H1 (cell line): Measurements from ENCODE around the gene NIN. TPM values are rescaled to one million over a fixed set of nuclear protein-coding genes. Genes with fewer than 3 reads are reported as not detected.

Experiments
- CTCF ChIA-PET: fragments of 300-600 bp; sonication (Branson Sonifier 250); formaldehyde crosslinking; loops from one replicate; lab custom pipeline; 2021; ENCODE audit not compliant: partially characterized antibody; lab: Charles Lee
- POLR2A ChIA-PET: fragments of 300-600 bp; sonication (Branson Sonifier 250); formaldehyde crosslinking; loops from one replicate; lab custom pipeline; 2021; ENCODE audit warnings: inconsistent platforms; ENCODE audit not compliant: partially characterized antibody; lab: Charles Lee
- DNase-seq, 2 experiments: peaks; one replicate each; pipeline versions ENCODE4 v3.0.0 to v3.0.0-alpha.2; 2010 to 2022; ENCODE audit warnings: low spot score in 2 of 2, low read depth in 1 of 2, mixed read lengths in 1 of 2
- FAIRE-seq: peaks from 2 replicates; lab custom pipeline; 2011; peaks lifted over from hg19 to GRCh38; lab: Jason Lieb, UNC
- H2AFZ ChIP-seq: 2 replicates; pipeline ENCODE4 v1.8.1; 2012; ENCODE audit warnings: low read length, inconsistent platforms
- H2AK5ac ChIP-seq: 2 replicates; pipeline ENCODE4 v1.6.1; 2013; ENCODE audit warnings: low read depth, low read length
- H2BK120ac ChIP-seq: replicated peaks from 2 replicates; pipeline ENCODE3; 2013; ENCODE audit warnings: low read depth, low read length, inconsistent platforms
- H2BK12ac ChIP-seq: 2 replicates; pipeline ENCODE4 v1.6.1; 2013; ENCODE audit warnings: low read depth, low read length
- H2BK15ac ChIP-seq: 2 replicates; pipeline ENCODE4 v1.6.1; 2013; ENCODE audit warnings: low read length
- H2BK20ac ChIP-seq: 2 replicates; pipeline ENCODE4 v1.6.1; 2013; ENCODE audit warnings: low read length
- H2BK5ac ChIP-seq: 2 replicates; pipeline ENCODE4 v1.6.1; 2013; ENCODE audit warnings: low read depth, low read length
- H3K14ac ChIP-seq: 2 replicates; pipeline ENCODE4 v1.6.1; 2013; ENCODE audit warnings: inconsistent platforms; ENCODE audit not compliant: insufficient read length
- H3K18ac ChIP-seq: 2 replicates; pipeline ENCODE4 v1.6.1; 2013; ENCODE audit warnings: low read length; ENCODE audit errors: extremely low read depth
- H3K23ac ChIP-seq: 2 replicates; pipeline ENCODE4 v1.6.1; 2013; ENCODE audit warnings: inconsistent platforms; ENCODE audit not compliant: insufficient read length
- H3K23me2 ChIP-seq: 2 replicates; pipeline ENCODE4 v1.6.1; 2013; ENCODE audit warnings: low read depth, low read length
- H3K27ac ChIP-seq: 2 replicates; pipeline ENCODE4 v1.6.1; 2011; ENCODE audit warnings: low read depth, low read length, inconsistent platforms
- H3K27me3 ChIP-seq, 4 experiments: replicated peaks in 1 of 4; 1 replicate in 1 of 4; 2 replicates in 3 of 4; pipeline versions ENCODE4 v1.6.1 to v1.8.1; 2011 to 2013; ENCODE audit warnings: low read length in 3 of 4, mild to moderate bottlenecking in 3 of 4, inconsistent platforms in 2 of 4, mixed read lengths in 2 of 4, moderate library complexity in 1 of 4; ENCODE audit not compliant: control insufficient read depth in 3 of 4, insufficient read depth in 3 of 4; ENCODE audit errors: extremely low read depth in 1 of 4
- H3K36me3 ChIP-seq, 4 experiments: 2 replicates each; pipeline versions ENCODE4 v1.6.1 to v1.8.1; 2011 to 2013; ENCODE audit warnings: mild to moderate bottlenecking in 4 of 4, low read length in 3 of 4, moderate library complexity in 2 of 4, control low read depth in 1 of 4, inconsistent platforms in 1 of 4; ENCODE audit not compliant: insufficient read depth in 4 of 4, control insufficient read depth in 2 of 4
- H3K4ac ChIP-seq: replicated peaks from 2 replicates; pipeline ENCODE3; 2013; ENCODE audit warnings: low read length, low read depth, mixed read lengths, inconsistent platforms; ENCODE audit not compliant: insufficient read length
- H3K4me1 ChIP-seq, 4 experiments: replicated peaks in 1 of 4; 1 replicate in 1 of 4; 2 replicates in 3 of 4; pipeline versions ENCODE4 v1.6.1 to v1.8.1; 2011 to 2013; ENCODE audit warnings: low read length in 3 of 4, inconsistent platforms in 2 of 4, mixed read lengths in 1 of 4; ENCODE audit not compliant: insufficient read depth in 4 of 4, control insufficient read depth in 3 of 4
- H3K4me2 ChIP-seq, 2 experiments: 2 replicates each; pipeline versions ENCODE4 v1.6.1 to v1.8.1; 2011 to 2013; ENCODE audit warnings: low read depth in 2 of 2, low read length in 2 of 2, control low read depth in 1 of 2, inconsistent platforms in 1 of 2, mild to moderate bottlenecking in 1 of 2; ENCODE audit not compliant: insufficient read depth in 1 of 2
- H3K4me3 ChIP-seq, 4 experiments: fragments of 200-600, 300-600 bp in 1 of 4; sonication (generic), shearing (Covaris generic), sonication (Bioruptor Twin) in 1 of 4; 2 replicates each; pipeline versions ENCODE4 v1.5.1 to v1.8.1; 2011 to 2016; ENCODE audit warnings: low read length in 4 of 4, low read depth in 3 of 4, control low read depth in 2 of 4, inconsistent platforms in 2 of 4, mild to moderate bottlenecking in 2 of 4, mixed read lengths in 1 of 4, moderate library complexity in 1 of 4; ENCODE audit not compliant: insufficient read depth in 2 of 4; ENCODE audit errors: extremely low read depth in 1 of 4
- H3K56ac ChIP-seq: replicated peaks from 2 replicates; pipeline ENCODE3; 2013; ENCODE audit warnings: low read depth, mild to moderate bottlenecking, mixed read lengths, low read length, inconsistent platforms; ENCODE audit not compliant: insufficient read length
- H3K79me1 ChIP-seq: 2 replicates; pipeline ENCODE4 v1.6.1; 2013; ENCODE audit warnings: low read depth, low read length, control low read depth
- H3K79me2 ChIP-seq, 2 experiments: 2 replicates each; pipeline versions ENCODE4 v1.6.1 to v1.8.1; 2012 to 2013; ENCODE audit warnings: low read length in 2 of 2, mild to moderate bottlenecking in 2 of 2, inconsistent platforms in 1 of 2; ENCODE audit not compliant: insufficient read depth in 2 of 2, control insufficient read depth in 1 of 2
- H3K9ac ChIP-seq, 4 experiments: replicated peaks in 1 of 4; 1 replicate in 1 of 4; 2 replicates in 3 of 4; pipeline versions ENCODE4 v1.6.1 to v1.8.1; 2011 to 2013; ENCODE audit warnings: low read depth in 3 of 4, low read length in 3 of 4, control low read depth in 2 of 4, mild to moderate bottlenecking in 2 of 4, moderate library complexity in 2 of 4, inconsistent platforms in 1 of 4; ENCODE audit errors: extremely low read depth in 1 of 4
- H3K9me3 ChIP-seq, 2 experiments: 2 replicates each; pipeline versions ENCODE4 v1.6.1 to v1.8.1; 2012 to 2013; ENCODE audit warnings: mild to moderate bottlenecking in 2 of 2, moderate library complexity in 2 of 2, control low read depth in 1 of 2, inconsistent platforms in 1 of 2, low read depth in 1 of 2, low read length in 1 of 2, mixed read lengths in 1 of 2; ENCODE audit not compliant: insufficient read depth in 2 of 2
- H4K20me1 ChIP-seq, 2 experiments: replicated peaks in 1 of 2; 2 replicates each; pipeline versions ENCODE3 to v1.8.1; 2011 to 2013; ENCODE audit warnings: inconsistent platforms in 2 of 2, low read length in 2 of 2, mild to moderate bottlenecking in 1 of 2; ENCODE audit not compliant: insufficient read depth in 2 of 2, control insufficient read depth in 1 of 2
- H4K5ac ChIP-seq: 2 replicates; pipeline ENCODE4 v1.6.1; 2013; ENCODE audit warnings: low read length, low read depth, mixed read lengths, inconsistent platforms; ENCODE audit not compliant: insufficient read length
- H4K8ac ChIP-seq: 2 replicates; pipeline ENCODE4 v1.8.0; 2013; ENCODE audit warnings: mild to moderate bottlenecking, moderate library complexity, low read length, inconsistent platforms; ENCODE audit not compliant: insufficient read depth; ENCODE audit errors: extremely low read depth
- H4K91ac ChIP-seq: replicated peaks from 2 replicates; pipeline ENCODE3; 2013; ENCODE audit warnings: low read length, mixed read lengths, inconsistent platforms; ENCODE audit not compliant: insufficient read length
- MAFK ChIP-seq: IDR thresholded peaks from 2 replicates; pipeline ENCODE4 v1.6.1; 2012; ENCODE audit warnings: low read depth, mild to moderate bottlenecking, improper control_type of control experiment, low read length
- NANOG ChIP-seq: IDR thresholded peaks from 2 replicates; pipeline ENCODE4 v1.6.1; 2011; ENCODE audit warnings: low read length, low read depth, mild to moderate bottlenecking, inconsistent platforms; ENCODE audit not compliant: insufficient read depth, poor library complexity, severe bottlenecking
- NRF1 ChIP-seq: IDR thresholded peaks from 2 replicates; pipeline ENCODE4 v1.6.1; 2011; ENCODE audit warnings: mild to moderate bottlenecking, low read depth, low read length, improper control_type of control experiment
- RFX5 ChIP-seq: IDR thresholded peaks from 2 replicates; pipeline ENCODE4 v1.6.1; 2011; ENCODE audit warnings: low read depth, low read length, improper control_type of control experiment, borderline replicate concordance
- SP2 ChIP-seq: IDR thresholded peaks from 2 replicates; pipeline ENCODE4 v1.6.1; 2012; ENCODE audit warnings: mild to moderate bottlenecking, low read length, inconsistent platforms
- WGBS, 2 experiments: shearing (Covaris generic) in 1 of 2; methylation state at CpG; one replicate each; pipeline versions ENCODE4 v1.1.6 to v1.1.7; 2013 to 2015; ENCODE audit warnings: low lambda C conversion rate in 2 of 2, mixed read lengths in 2 of 2, inconsistent platforms in 1 of 2, low coverage in 1 of 2, missing lambda C conversion rate in 1 of 2; ENCODE audit not compliant: insufficient replicate concordance in 2 of 2, insufficient coverage in 1 of 2, insufficient read length in 1 of 2; ENCODE audit errors: extremely low coverage in 1 of 2, missing lambda C conversion rate in 1 of 2; 5-methylcytosine and 5-hydroxymethylcytosine counted together
- polyA plus RNA-seq, 7 experiments: library from polyadenylated mRNA; depleted of rRNA in 3 of 7; stranded (reverse) in 5 of 7; unstranded in 2 of 7; fragments of >200 nt in 5 of 7; fragments of 200-250 nt in 2 of 7; gene quantifications; 1 replicate in 5 of 7; 2 replicates in 1 of 7; 4 replicates in 1 of 7; pipeline versions ENCODE4 v1.2.1 to v1.2.3, GENCODE V29; 2011 to 2013; ENCODE audit warnings: missing spikeins in 2 of 7, mixed read lengths in 2 of 7
- total RNA-seq: library from RNA; stranded (reverse); fragmentation: NEBNext Ultra II Directional; extraction: Animal tissue kit (Norgen Biotek cat#: 25700); gene quantifications from 2 replicates; pipeline ENCODE4 v1.2.1, GENCODE V29; 2021

Gene NIN
- total and polyA plus RNA-seq, 2 of the 8 experiments (the other 6 are each of a cell fraction or from before 2014, with no cell fraction given) = 3.2 to 21.3 TPM

DNA sequence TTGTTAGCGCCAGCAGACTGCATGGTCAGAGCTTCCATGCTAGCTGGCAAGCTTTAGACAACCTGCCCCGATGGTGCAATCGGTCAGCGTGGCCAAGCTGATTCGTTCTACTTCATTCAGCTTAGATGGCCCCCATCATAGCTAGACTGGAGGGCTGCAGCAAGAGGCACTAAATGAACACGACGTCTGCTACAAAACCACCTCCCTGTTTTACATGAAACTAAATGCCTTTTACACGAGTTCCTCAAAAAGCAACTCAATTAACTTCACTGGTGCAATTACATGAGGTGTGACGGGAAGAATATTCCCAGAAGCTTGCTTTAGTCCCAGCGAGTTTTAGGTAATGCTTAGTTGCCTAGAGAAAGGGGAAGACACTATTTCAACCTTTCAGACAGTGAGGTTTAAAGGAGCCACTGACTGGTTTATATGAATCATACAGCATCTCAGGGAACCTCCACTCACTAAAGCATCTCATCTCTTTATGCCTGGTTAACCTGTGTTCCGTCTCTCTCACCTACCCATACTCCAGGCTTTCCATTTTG lies 8.4 kb downstream of the NIN start:
- WGBS, 2 experiments = 87% methylated on average over 11 of the region's 11 CpGs; no CpG with 5 or more reads in 1 of the 2 experiments
- H4K5ac ChIP-seq = no peak overlapping the region
- peaks cover 3 to 33% (median 10%) of the 10 kb centered on the region in 4 experiments; a peak in 6 of 7 replicates for H3K27me3 ChIP-seq
- no peak overlapping the region for H4K8ac ChIP-seq
- H2AFZ ChIP-seq = no peak overlapping the region
- H2AK5ac ChIP-seq = no peak overlapping the region
- H3K56ac ChIP-seq = no peak overlapping the region
- H3K9me3 ChIP-seq = no peaks in the 10 kb centered on the region
- H2BK20ac ChIP-seq = no peak overlapping the region
- 0 out of 2 replicates have a peak, but pooled peaks cover 4% of the 10 kb centered on the region for H3K79me1 ChIP-seq
- H3K36me3 ChIP-seq = no peaks in the 10 kb centered on the region
- FAIRE-seq (no peak), DNase-seq (no peak)
- peak overlapping the region; percentile 88; the same call in 1 of the 2 replicates for H2BK12ac ChIP-seq
- no peaks in the 10 kb centered on the region for H3K23me2 ChIP-seq
- peaks cover 0 to 43% of the 10 kb centered on the region in 2 experiments; a peak in 2 of 4 replicates for H3K79me2 ChIP-seq
- H3K4ac ChIP-seq = no peak overlapping the region
- TF ChIP-seq MAFK = no peak
- no peak for TF ChIP-seq NANOG
- no peak for TF ChIP-seq NRF1
- no peak for TF ChIP-seq RFX5
- TF ChIP-seq SP2 = no peak
- H3K23ac ChIP-seq = no peak overlapping the region
- ChIA-PET POLR2A (interaction anchor here (3.2 kb wide), 1 partner anchor 8 kb away, joined by 23 read pairs; the partner anchor contains the start of gene NIN), CTCF (interaction anchor here (1.3 to 4.0 kb wide), 2 partner anchors 32 to 37 kb away, joined by 3 to 23 read pairs; no protein-coding TSS in a partner anchor)
- no peak overlapping the region for H3K4me3 ChIP-seq
- no peak overlapping the region for H3K18ac ChIP-seq
- H3K9ac ChIP-seq = no peak overlapping the region
- H4K20me1 ChIP-seq = peaks cover 12 to 33% of the 10 kb centered on the region in 2 experiments
- peak overlapping the region in 1 of 2 experiments; percentile 43; a peak in 1 of 4 replicates for H3K4me2 ChIP-seq
- no peak overlapping the region for H3K27ac ChIP-seq
- no peak overlapping the region for H2BK15ac ChIP-seq
- no peak overlapping the region for H2BK5ac ChIP-seq
- H3K14ac ChIP-seq = no peak overlapping the region
- no peak overlapping the region for H4K91ac ChIP-seq
- no peak overlapping the region for H2BK120ac ChIP-seq
- peaks cover 6 to 15% (median 10%) of the 10 kb centered on the region in 4 experiments; a peak in 6 of 7 replicates for H3K4me1 ChIP-seq
